Osteocyte (in vitro differentiated cells): ENCODE results near the gene HMCN2. TPM values are rescaled to one million over a fixed set of nuclear protein-coding genes. Genes with fewer than 3 reads are reported as not detected.
A peak's percentile ranks its signal among the peaks of the same experiment; 100 is the strongest.
"Not testable (repeated sequence)": the region's sequence is repeated elsewhere in the genome, so short reads cannot be mapped to it uniquely, and the experiment has no call there.

Experiments used
- DNase-seq: peaks from one replicate; pipeline ENCODE4 v3.0.0; 2021; ENCODE audit warnings: mixed read lengths; ENCODE audit not compliant: unreplicated experiment; ENCODE audit errors: extremely low spot score
- H3K27ac Mint-ChIP-seq: one replicate; pipeline ENCODE4 v1.8.0; 2021; ENCODE audit warnings: mild to moderate bottlenecking, mixed read lengths; ENCODE audit not compliant: unreplicated experiment
- H3K27me3 Mint-ChIP-seq: one replicate; pipeline ENCODE4 v1.8.0; 2021; ENCODE audit warnings: mixed read lengths; ENCODE audit not compliant: unreplicated experiment
- H3K36me3 Mint-ChIP-seq: one replicate; pipeline ENCODE4 v1.8.0; 2021; ENCODE audit warnings: mixed read lengths; ENCODE audit not compliant: unreplicated experiment
- H3K4me1 Mint-ChIP-seq: one replicate; pipeline ENCODE4 v1.8.0; 2021; ENCODE audit warnings: mixed read lengths; ENCODE audit not compliant: unreplicated experiment
- H3K4me3 Mint-ChIP-seq: one replicate; pipeline ENCODE4 v1.8.0; 2021; ENCODE audit warnings: mild to moderate bottlenecking, moderate library complexity, mixed read lengths; ENCODE audit not compliant: unreplicated experiment
- H3K9me3 Mint-ChIP-seq: one replicate; pipeline ENCODE4 v1.8.0; 2021; ENCODE audit warnings: mixed read lengths; ENCODE audit not compliant: unreplicated experiment
- total RNA-seq: library from RNA; stranded (reverse); gene quantifications from 2 replicates; pipeline ENCODE4 v1.2.1, GENCODE V29; 2021
- TF ChIP-seq, protein P1 (sequence below): fragments of 200-600 bp; sonication (generic); IDR thresholded peaks from 2 replicates; pipeline ENCODE4 v1.5.0; 2021; ENCODE audit warnings: antibody characterized with exemption, mild to moderate bottlenecking, moderate library complexity

Gene HMCN2
- total RNA-seq, 1 donor from 2014 or later: 0.05 TPM

- TF ChIP-seq, protein P1, sequence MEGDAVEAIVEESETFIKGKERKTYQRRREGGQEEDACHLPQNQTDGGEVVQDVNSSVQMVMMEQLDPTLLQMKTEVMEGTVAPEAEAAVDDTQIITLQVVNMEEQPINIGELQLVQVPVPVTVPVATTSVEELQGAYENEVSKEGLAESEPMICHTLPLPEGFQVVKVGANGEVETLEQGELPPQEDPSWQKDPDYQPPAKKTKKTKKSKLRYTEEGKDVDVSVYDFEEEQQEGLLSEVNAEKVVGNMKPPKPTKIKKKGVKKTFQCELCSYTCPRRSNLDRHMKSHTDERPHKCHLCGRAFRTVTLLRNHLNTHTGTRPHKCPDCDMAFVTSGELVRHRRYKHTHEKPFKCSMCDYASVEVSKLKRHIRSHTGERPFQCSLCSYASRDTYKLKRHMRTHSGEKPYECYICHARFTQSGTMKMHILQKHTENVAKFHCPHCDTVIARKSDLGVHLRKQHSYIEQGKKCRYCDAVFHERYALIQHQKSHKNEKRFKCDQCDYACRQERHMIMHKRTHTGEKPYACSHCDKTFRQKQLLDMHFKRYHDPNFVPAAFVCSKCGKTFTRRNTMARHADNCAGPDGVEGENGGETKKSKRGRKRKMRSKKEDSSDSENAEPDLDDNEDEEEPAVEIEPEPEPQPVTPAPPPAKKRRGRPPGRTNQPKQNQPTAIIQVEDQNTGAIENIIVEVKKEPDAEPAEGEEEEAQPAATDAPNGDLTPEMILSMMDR: no peak
- peak overlapping the region; percentile 14 for H3K4me3 Mint-ChIP-seq
- H3K9me3 Mint-ChIP-seq: no peaks in the 10 kb centered on the region
- H3K27ac Mint-ChIP-seq: no peak overlapping the region
- peaks cover 2% of the 10 kb centered on the region for H3K36me3 Mint-ChIP-seq
- H3K4me1 Mint-ChIP-seq: peaks cover 11% of the 10 kb centered on the region
- peaks cover 3% of the 10 kb centered on the region for H3K27me3 Mint-ChIP-seq
- no peak for DNase-seq
Observed at GRCh38 chr9:130432796-130433167, 167.2 kb downstream of the HMCN2 start.

DNA sequence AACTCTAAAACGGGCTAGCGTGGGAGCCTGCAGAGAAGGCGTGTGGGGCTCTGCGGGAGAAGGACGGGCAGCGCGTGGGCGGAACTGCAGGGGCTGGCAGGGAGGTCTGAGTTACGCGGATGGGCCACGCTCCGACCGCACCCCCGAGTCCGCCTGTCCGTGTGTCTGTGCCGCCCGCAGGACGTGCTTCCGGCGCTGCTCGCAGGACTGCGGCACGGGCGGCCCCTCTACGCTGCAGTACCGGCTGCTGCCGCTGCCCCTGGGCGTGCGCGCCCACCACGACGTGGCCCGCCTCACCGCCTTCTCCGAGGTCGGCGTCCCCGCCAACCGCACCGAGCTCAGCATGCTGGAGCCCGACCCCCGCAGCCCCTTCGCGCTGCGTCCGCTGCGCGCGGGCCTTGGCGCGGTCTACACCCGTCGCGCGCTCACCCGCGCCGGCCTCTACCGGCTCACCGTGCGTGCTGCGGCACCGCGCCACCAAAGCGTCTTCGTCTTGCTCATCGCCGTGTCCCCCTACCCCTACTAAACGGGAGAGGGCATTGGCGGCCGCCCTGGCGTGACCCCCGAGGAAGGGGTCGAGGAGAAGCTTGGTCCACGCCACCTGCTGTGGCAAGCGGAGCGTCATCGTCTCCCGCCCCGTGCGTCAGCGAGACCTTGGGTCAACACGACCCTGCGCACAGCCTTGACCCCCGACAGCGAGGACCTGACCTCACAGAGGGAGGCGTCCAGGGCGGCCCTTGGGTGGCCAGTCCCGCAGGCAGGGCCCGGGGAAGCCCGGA lies 167.8 kb downstream of the HMCN2 start:
- no peak for DNase-seq
- H3K27me3 Mint-ChIP-seq: peaks cover 3% of the 10 kb centered on the region
- H3K9me3 Mint-ChIP-seq: no peaks in the 10 kb centered on the region
- no peak overlapping the region for H3K27ac Mint-ChIP-seq
- H3K4me3 Mint-ChIP-seq: no peak overlapping the region
- TF ChIP-seq, protein P1: peak; percentile 65
- H3K4me1 Mint-ChIP-seq: peaks cover 10% of the 10 kb centered on the region
- peaks cover 2% of the 10 kb centered on the region for H3K36me3 Mint-ChIP-seq

GRCh38 chr9:130433947-130434262 lies 168.3 kb downstream of the HMCN2 start:
- Mint-ChIP-seq H3K9me3 (no peaks in the 10 kb centered on the region), H3K27ac (no peak overlapping the region), H3K4me1 (peaks cover 10% of the 10 kb centered on the region), H3K36me3 (peaks cover 2% of the 10 kb centered on the region), H3K27me3 (peaks cover 3% of the 10 kb centered on the region), H3K4me3 (no peak overlapping the region)
- TF ChIP-seq, protein P1: no peak
- DNase-seq: no peak

DNA sequence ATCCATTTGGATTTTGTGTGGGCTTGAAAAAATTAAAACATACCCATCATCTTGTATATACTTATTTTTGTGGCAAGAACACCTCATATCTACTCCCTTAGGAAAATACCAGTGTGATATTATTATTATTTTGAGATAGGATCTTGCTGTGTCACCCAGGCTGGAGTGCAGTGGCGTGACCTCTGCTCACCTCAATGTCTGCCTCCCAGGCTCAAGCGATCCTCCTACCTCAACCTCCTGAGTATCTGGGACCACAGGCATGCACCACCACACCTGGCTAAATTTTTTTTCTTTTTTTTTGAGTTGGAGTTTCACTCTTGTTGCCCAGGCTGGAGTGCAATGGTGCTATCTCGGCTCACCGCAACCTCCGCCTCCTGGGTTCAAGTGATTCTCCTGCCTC lies 169.1 kb downstream of the HMCN2 start:
- not testable (repeated sequence) for H3K36me3 Mint-ChIP-seq, DNase-seq, H3K9me3 Mint-ChIP-seq, H3K27ac Mint-ChIP-seq, H3K4me3 Mint-ChIP-seq, H3K27me3 Mint-ChIP-seq
- H3K4me1 Mint-ChIP-seq: peaks cover 10% of the 10 kb centered on the region

DNA sequence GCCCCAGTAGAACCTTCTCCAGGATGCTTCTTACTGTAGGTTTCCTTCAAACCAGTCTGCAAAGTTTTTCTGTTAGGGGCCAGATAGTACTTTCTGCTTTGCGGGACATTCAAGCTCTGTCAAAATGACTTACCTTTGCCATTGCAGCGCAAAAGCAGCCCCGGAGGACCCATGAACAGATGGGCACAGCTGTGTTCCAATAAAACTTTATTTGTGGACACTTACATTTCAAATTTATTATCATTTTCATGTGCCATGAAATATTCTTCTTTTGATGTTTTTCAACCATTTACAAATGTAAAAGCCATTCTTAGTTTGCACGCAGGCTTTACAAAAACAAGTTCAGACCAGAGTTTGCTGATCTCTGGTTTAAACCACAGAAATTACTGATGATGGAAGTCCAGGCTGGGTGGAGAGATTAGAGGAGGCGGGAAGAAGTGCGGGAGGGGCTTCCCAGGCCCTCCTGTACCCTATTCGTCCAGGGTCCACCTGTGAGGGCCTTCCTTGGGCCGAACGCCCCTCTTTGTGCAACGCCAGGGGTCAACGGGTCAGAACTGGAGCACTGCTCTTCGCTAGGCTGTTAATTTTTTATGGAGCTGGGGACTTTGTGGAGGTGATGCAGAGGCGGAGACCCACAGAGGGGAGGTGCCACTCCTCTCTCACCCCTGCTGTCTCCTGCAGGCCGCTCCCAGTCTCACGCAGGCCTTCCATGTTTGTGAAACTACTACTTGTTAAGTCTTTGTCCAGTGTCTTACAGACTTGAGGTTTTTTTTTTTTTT lies 171.6 kb downstream of the HMCN2 start:
- TF ChIP-seq, protein P1: no peak

More for the DNA sequence above, 171.6 kb downstream of the HMCN2 start:
- Mint-ChIP-seq H3K36me3 (peaks cover 5% of the 10 kb centered on the region), H3K4me1 (peaks cover 9% of the 10 kb centered on the region), H3K4me3 (no peak overlapping the region), H3K9me3 (peaks cover 13% of the 10 kb centered on the region), H3K27ac (no peak overlapping the region), H3K27me3 (peaks cover 3% of the 10 kb centered on the region)
- no peak for DNase-seq
